K562 (cell line): ENCODE results near the gene CRELD2. TPM values are rescaled to one million over a fixed set of nuclear protein-coding genes. Genes with fewer than 3 reads are reported as not detected.

ENCODE experiments used
- HCFC1 ChIP-seq: IDR thresholded peaks from 2 replicates; pipeline ENCODE4 v1.6.1; 2012; ENCODE audit warnings: low read depth, low read length, improper control_type of control experiment
- JUN ChIP-seq, 2 experiments: sonication (generic) in 1 of 2; formaldehyde crosslinking in 1 of 2; IDR thresholded peaks; 2 replicates each; pipeline versions ENCODE4 v1.6.1 to v1.8.0; 2012 to 2022; ENCODE audit warnings: borderline replicate concordance in 2 of 2, mild to moderate bottlenecking in 2 of 2, improper control_type of control experiment in 1 of 2, low read depth in 1 of 2, low read length in 1 of 2, missing genetic modification reagents in 1 of 2
- KDM5B ChIP-seq: fragments of 200-600 bp; sonication (generic); IDR thresholded peaks from 2 replicates; pipeline ENCODE4 v1.6.1; 2012; ENCODE audit warnings: low read depth, mild to moderate bottlenecking, moderate library complexity, low read length, control low read depth, inconsistent platforms; ENCODE audit not compliant: insufficient replicate concordance
- MAX ChIP-seq: sonication (generic); formaldehyde crosslinking; IDR thresholded peaks from 2 replicates; pipeline ENCODE4 v1.9.0; 2022; ENCODE audit warnings: mild to moderate bottlenecking, missing genetic modification reagents
- MAZ ChIP-seq, 2 experiments: fragments of 450-650 bp in 1 of 2; sonication (generic) in 1 of 2; formaldehyde crosslinking; IDR thresholded peaks in 1 of 2; conservative IDR thresholded peaks in 1 of 2; 2 replicates each; pipeline versions ENCODE4 v1.4.0 to v1.5.0; 2020; ENCODE audit warnings: mild to moderate bottlenecking in 1 of 2, missing genetic modification reagents in 1 of 2
- MBD1 ChIP-seq: fragments of 250-450 bp; sonication (Bioruptor Pico); IDR thresholded peaks from 2 replicates; pipeline ENCODE4 v1.8.0; 2022; ENCODE audit warnings: inconsistent platforms
- MYBL2 ChIP-seq, 2 experiments: fragments of 450-650 bp in 1 of 2; sonication (generic) in 1 of 2; formaldehyde crosslinking in 1 of 2; IDR thresholded peaks; 2 replicates each; pipeline versions ENCODE4 v1.6.1 to v1.8.1; 2017 to 2022; ENCODE audit warnings: borderline replicate concordance in 1 of 2, inconsistent platforms in 1 of 2, low read depth in 1 of 2, mild to moderate bottlenecking in 1 of 2, missing genetic modification reagents in 1 of 2, moderate library complexity in 1 of 2
- NFE2 ChIP-seq: IDR thresholded peaks from 2 replicates; pipeline ENCODE4 v1.6.1; 2014; ENCODE audit warnings: antibody characterized with exemption, low read depth
- NR2F6 ChIP-seq: fragments of 450-650 bp; formaldehyde crosslinking; IDR thresholded peaks from 2 replicates; pipeline ENCODE4 v1.4.0; 2020; ENCODE audit warnings: mild to moderate bottlenecking
- PATZ1 ChIP-seq: fragments of 250-450 bp; sonication (Bioruptor Pico); IDR thresholded peaks from 2 replicates; pipeline ENCODE4 v1.5.0; 2020; ENCODE audit warnings: mild to moderate bottlenecking, borderline replicate concordance
- POLR3G ChIP-seq: IDR thresholded peaks from 2 replicates; pipeline ENCODE4 v1.6.1; 2011; ENCODE audit not compliant: insufficient read length, insufficient replicate concordance; ENCODE audit errors: extremely low read depth
- RHOXF2B ChIP-seq: fragments of 250-450 bp; sonication (Bioruptor Pico); conservative IDR thresholded peaks from 2 replicates; pipeline ENCODE4 v1.5.1; 2021
- STAT5A ChIP-seq: IDR thresholded peaks from 2 replicates; pipeline ENCODE4 v1.6.1; 2012; ENCODE audit warnings: low read length, inconsistent platforms, borderline replicate concordance
- SUPT5H ChIP-seq: fragments of 450-650 bp; IDR thresholded peaks from 2 replicates; pipeline ENCODE4 v1.6.1; 2016
- ZBTB34 ChIP-seq: fragments of 250-450 bp; sonication (Bioruptor Pico); IDR thresholded peaks from 2 replicates; pipeline ENCODE4 v1.8.0; 2021; ENCODE audit warnings: mild to moderate bottlenecking, moderate library complexity
- ZNF12 ChIP-seq: sonication (generic); formaldehyde crosslinking; IDR thresholded peaks from 2 replicates; pipeline ENCODE4 v1.4.0; 2020; ENCODE audit warnings: mild to moderate bottlenecking, missing genetic modification reagents
- ZNF140 ChIP-seq: fragments of 250-450 bp; sonication (Bioruptor Pico); IDR thresholded peaks from 2 replicates; pipeline ENCODE4 v1.8.0; 2021; ENCODE audit warnings: moderate library complexity, mild to moderate bottlenecking, inconsistent platforms
- ZNF184 ChIP-seq: sonication (generic); formaldehyde crosslinking; IDR thresholded peaks from 2 replicates; pipeline ENCODE4 v1.5.0; 2020; ENCODE audit warnings: missing genetic modification reagents
- ZNF263 ChIP-seq: sonication (generic); formaldehyde crosslinking; IDR thresholded peaks from 2 replicates; pipeline ENCODE4 v1.8.0; 2022; ENCODE audit warnings: mild to moderate bottlenecking, missing genetic modification reagents, borderline replicate concordance
- ZNF696 ChIP-seq: fragments of 250-450 bp; sonication (Bioruptor Pico); conservative IDR thresholded peaks from 2 replicates; pipeline ENCODE4 v1.4.0; 2020; ENCODE audit warnings: mild to moderate bottlenecking, moderate library complexity
- polyA plus RNA-seq, 8 experiments: library from polyadenylated mRNA; depleted of rRNA in 4 of 8; stranded (reverse) in 5 of 8; unstranded in 3 of 8; fragments of >200 nt; fragmentation: Nextera tagmentation in 2 of 8; fragmentation: Illumina TruSeq in 1 of 8; extraction: Ambion mirVana in 2 of 8; extraction: Trizol in 1 of 8; gene quantifications; 2 replicates each; pipeline versions ENCODE4 v1.2.1 to v1.2.3, GENCODE V29; 2011 to 2014; ENCODE audit warnings: inconsistent platforms in 1 of 8, missing spikeins in 1 of 8
- total RNA-seq, 7 experiments: library from RNA; depleted of rRNA in 6 of 7; stranded (reverse); fragments of >200 nt in 6 of 7; fragmentation: Illumina TruSeq in 2 of 7; extraction: Trizol in 2 of 7; gene quantifications; 2 replicates each; pipeline versions ENCODE4 v1.2.1 to v1.2.3, GENCODE V29; 2011 to 2021; ENCODE audit warnings: low replicate concordance in 1 of 7

Gene CRELD2
- total and polyA plus RNA-seq, 9 of the 15 experiments (the other 6 are each of a cell fraction or from before 2014, with no cell fraction given): 0.96 to 25.3 (median 8.8) TPM

- TF ChIP-seq MBD1 (no peak), RHOXF2B (CRISPR knock-in tag) (no peak), POLR3G (no peak), HCFC1 (no peak), ZNF140 (no peak), ZNF263 (no peak), ZNF184 (CRISPR knock-in tag) (no peak), NFE2 (no peak), NR2F6 (CRISPR knock-in tag) (no peak), SUPT5H (no peak), MAZ (CRISPR knock-in tag; conservative IDR thresholded peaks at IDR 0.05 in 1 of 2, IDR thresholded peaks at IDR 0.05 in 1 of 2) (no peak), ZNF696 (CRISPR knock-in tag) (no peak), STAT5A (no peak; the same call in 1 of the 2 replicates), MYBL2 (IDR thresholded peaks at IDR 0.05; ENCODE audit: low read depth) (no peak), MYBL2 (CRISPR knock-in tag; IDR thresholded peaks at IDR 0.05; ENCODE audit: borderline replicate concordance) (no peak), KDM5B (no peak), MAX (CRISPR knock-in tag) (0 out of 2 replicates have a peak, but pooled peaks have one; percentile 15), ZNF12 (CRISPR knock-in tag) (no peak), JUN (IDR thresholded peaks at IDR 0.05; ENCODE audit: borderline replicate concordance, low read depth, low read length) (no peak), JUN (CRISPR knock-in tag; IDR thresholded peaks at IDR 0.05; ENCODE audit: borderline replicate concordance) (no peak), ZBTB34 (no peak), PATZ1 (CRISPR knock-in tag) (no peak)
These were observed 54.9 kb downstream of the CRELD2 start (continued) for GRCh38 chr22:49973018-49973961.
